Liver (tissue), 9 donors: Measurements from ENCODE around the gene NAP1L1. TPM values are rescaled to one million over a fixed set of nuclear protein-coding genes. Genes with fewer than 3 reads are reported as not detected.

Experiments used
- DNase-seq: peaks from one replicate; pipeline ENCODE4 v3.0.0-alpha.2; 2017; ENCODE audit warnings: low spot score
- H3K27ac ChIP-seq, 2 donors: one replicate each; pipeline ENCODE4 v1.7.0; 2013; ENCODE audit warnings: inconsistent platforms in 2 of 2, low read length in 2 of 2, control low read depth in 1 of 2, low read depth in 1 of 2, mild to moderate bottlenecking in 1 of 2
- H3K27me3 ChIP-seq, 4 donors: one replicate each; pipeline versions ENCODE4 v1.6.1 to v1.7.0; 2013; ENCODE audit warnings: low read length in 3 of 4, inconsistent platforms in 1 of 4, mild to moderate bottlenecking in 1 of 4, moderate library complexity in 1 of 4; ENCODE audit not compliant: control insufficient read depth in 4 of 4, insufficient read depth in 4 of 4
- H3K36me3 ChIP-seq, 4 donors: one replicate each; pipeline versions ENCODE4 v1.6.1 to v1.7.0; 2013; ENCODE audit warnings: low read length in 3 of 4, mild to moderate bottlenecking in 3 of 4, low read depth in 1 of 4, moderate library complexity in 1 of 4; ENCODE audit not compliant: control insufficient read depth in 4 of 4, insufficient read depth in 3 of 4
- H3K4me1 ChIP-seq, 4 donors: one replicate each; pipeline versions ENCODE4 v1.6.1 to v1.7.0; 2013; ENCODE audit warnings: low read length in 3 of 4, mild to moderate bottlenecking in 3 of 4, moderate library complexity in 1 of 4; ENCODE audit not compliant: control insufficient read depth in 4 of 4, insufficient read depth in 4 of 4
- H3K4me3 ChIP-seq, 3 donors: one replicate each; pipeline versions ENCODE4 v1.6.1 to v1.7.0; 2013; ENCODE audit warnings: low read length in 3 of 3, control low read depth in 1 of 3, low read depth in 1 of 3, mild to moderate bottlenecking in 1 of 3
- H3K9ac ChIP-seq, 2 donors: one replicate each; pipeline ENCODE4 v1.7.0; 2013; ENCODE audit warnings: low read length in 2 of 2, mild to moderate bottlenecking in 2 of 2, moderate library complexity in 2 of 2, control low read depth in 1 of 2, low read depth in 1 of 2
- H3K9me3 ChIP-seq, 4 donors: one replicate each; pipeline versions ENCODE4 v1.6.1 to v1.7.0; 2013; ENCODE audit warnings: low read length in 3 of 4; ENCODE audit not compliant: control insufficient read depth in 4 of 4
- FOXA2 ChIP-seq: IDR thresholded peaks from 2 replicates; pipeline ENCODE4 v1.6.1; 2016; ENCODE audit warnings: antibody characterized with exemption
- GABPA ChIP-seq, 2 donors: IDR thresholded peaks in 1 of 2; conservative IDR thresholded peaks in 1 of 2; 2 replicates each; pipeline ENCODE4 v1.6.1; 2016; ENCODE audit warnings: antibody characterized with exemption in 2 of 2, mild to moderate bottlenecking in 1 of 2, moderate library complexity in 1 of 2
- HNF4A ChIP-seq, 2 donors: conservative IDR thresholded peaks; 2 replicates each; pipeline ENCODE4 v1.6.1; 2016; ENCODE audit warnings: antibody characterized with exemption in 2 of 2, mild to moderate bottlenecking in 2 of 2
- HNF4G ChIP-seq: IDR thresholded peaks from 2 replicates; pipeline ENCODE4 v1.6.1; 2016; ENCODE audit warnings: antibody characterized with exemption
- JUND ChIP-seq, 2 donors: IDR thresholded peaks; 2 replicates each; pipeline ENCODE4 v1.6.1; 2016; ENCODE audit warnings: antibody characterized with exemption in 2 of 2
- NR2F2 ChIP-seq: IDR thresholded peaks from 2 replicates; pipeline ENCODE4 v1.6.1; 2016; ENCODE audit warnings: antibody characterized with exemption
- SP1 ChIP-seq: IDR thresholded peaks from 2 replicates; pipeline ENCODE4 v1.6.1; 2018; ENCODE audit warnings: antibody characterized with exemption, mild to moderate bottlenecking
- TAF1 ChIP-seq: conservative IDR thresholded peaks from 2 replicates; pipeline ENCODE4 v1.6.1; 2016; ENCODE audit warnings: antibody characterized with exemption, mild to moderate bottlenecking
- YY1 ChIP-seq: IDR thresholded peaks from 2 replicates; pipeline ENCODE4 v1.6.1; 2016; ENCODE audit warnings: antibody characterized with exemption, mild to moderate bottlenecking
- WGBS: extraction: QIAGEN DNeasy Blood & Tissue Kit; methylation state at CpG from one replicate; pipeline ENCODE4 v1.1.7; 2013; 5-methylcytosine and 5-hydroxymethylcytosine counted together
- polyA plus RNA-seq, 2 donors: library from polyadenylated mRNA; stranded (reverse) in 1 of 2; unstranded in 1 of 2; fragments of 200-250 nt in 1 of 2; fragments of >200 nt in 1 of 2; fragmentation: Nextera tagmentation in 1 of 2; extraction: Ambion mirVana in 1 of 2; gene quantifications; one replicate each; pipeline versions ENCODE4 v1.2.1 to v1.2.3, GENCODE V29; 2013 to 2015
- total RNA-seq, 2 donors: library from RNA; depleted of rRNA; stranded (reverse); fragments of >200 nt; gene quantifications; one replicate each; pipeline ENCODE4 v1.2.3, GENCODE V29; 2014
- TF ChIP-seq, protein P1 (sequence below): IDR thresholded peaks from 2 replicates; pipeline ENCODE4 v1.6.1; 2016; ENCODE audit warnings: antibody characterized with exemption
- TF ChIP-seq, protein P2 (sequence below): IDR thresholded peaks from 2 replicates; pipeline ENCODE4 v1.6.1; 2016; ENCODE audit warnings: antibody characterized with exemption
- TF ChIP-seq, protein P3 (sequence below): IDR thresholded peaks from 2 replicates; pipeline ENCODE4 v1.6.1; 2016; ENCODE audit warnings: antibody characterized with exemption, mild to moderate bottlenecking
- TF ChIP-seq, protein P4 (sequence below): fragments of 150-350 bp; IDR thresholded peaks from 2 replicates; pipeline ENCODE4 v1.5.1; 2017; ENCODE audit warnings: improper control_type of control experiment, low read depth, low read length; ENCODE audit not compliant: missing input control
- TF ChIP-seq, protein P5 (sequence below): IDR thresholded peaks from 2 replicates; pipeline ENCODE4 v1.6.1; 2016; ENCODE audit warnings: antibody characterized with exemption
- donor health status: healthy.
- donor health status: healthy.
- donor health status: healthy.
- donor health status: healthy.
- donor health status: healthy.

NAP1L1 gene
- total and polyA plus RNA-seq, 4 donors = 36.6 to 74.7 (median 42.4) TPM

DNA sequence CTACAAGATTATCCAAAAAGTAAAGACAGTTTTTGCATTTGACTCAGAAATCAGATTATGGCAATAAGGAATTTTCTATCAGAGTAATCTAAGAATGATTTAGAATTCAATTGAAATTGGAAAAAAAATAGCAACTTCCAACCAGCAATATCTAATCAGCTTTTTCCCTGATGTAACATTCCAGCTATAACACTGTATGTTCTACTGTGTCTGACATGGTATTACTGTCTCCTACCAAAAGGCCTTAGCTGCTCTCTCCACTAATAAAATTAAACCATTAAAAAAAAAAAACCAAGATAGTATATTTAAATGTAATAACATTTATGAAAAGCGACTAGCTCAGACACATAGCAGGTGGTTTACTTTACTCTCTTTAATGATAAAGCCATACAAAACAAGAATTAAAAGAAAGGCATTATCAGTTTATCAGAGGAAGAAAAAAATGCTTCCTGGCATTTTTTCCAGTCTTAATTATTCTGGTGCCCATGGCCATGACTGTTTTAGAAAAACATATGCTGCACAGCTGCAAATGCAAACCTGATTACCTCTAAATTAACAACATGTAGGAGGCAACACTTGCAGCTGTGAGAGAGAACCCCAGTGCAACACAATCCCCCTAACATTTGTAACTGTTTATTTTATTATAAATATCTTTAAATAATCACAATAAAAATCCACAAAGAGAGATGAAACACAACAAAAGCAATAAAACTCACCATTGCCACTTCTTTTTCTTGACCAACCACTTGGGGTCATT is 81.7 kb downstream of the NAP1L1 start:
- Histone ChIP-seq H3K36me3 (no peaks in the 10 kb centered on the region), H3K27ac (no peak overlapping the region), H3K27me3 (no peaks in the 10 kb centered on the region), H3K9ac (no peak overlapping the region), H3K9me3 (peaks cover 0 to 2% (median 0%) of the 10 kb centered on the region in 4 donors), H3K4me3 (no peak overlapping the region), H3K4me1 (no peaks in the 10 kb centered on the region)
- DNase-seq = no peak
- TF ChIP-seq, protein P1, sequence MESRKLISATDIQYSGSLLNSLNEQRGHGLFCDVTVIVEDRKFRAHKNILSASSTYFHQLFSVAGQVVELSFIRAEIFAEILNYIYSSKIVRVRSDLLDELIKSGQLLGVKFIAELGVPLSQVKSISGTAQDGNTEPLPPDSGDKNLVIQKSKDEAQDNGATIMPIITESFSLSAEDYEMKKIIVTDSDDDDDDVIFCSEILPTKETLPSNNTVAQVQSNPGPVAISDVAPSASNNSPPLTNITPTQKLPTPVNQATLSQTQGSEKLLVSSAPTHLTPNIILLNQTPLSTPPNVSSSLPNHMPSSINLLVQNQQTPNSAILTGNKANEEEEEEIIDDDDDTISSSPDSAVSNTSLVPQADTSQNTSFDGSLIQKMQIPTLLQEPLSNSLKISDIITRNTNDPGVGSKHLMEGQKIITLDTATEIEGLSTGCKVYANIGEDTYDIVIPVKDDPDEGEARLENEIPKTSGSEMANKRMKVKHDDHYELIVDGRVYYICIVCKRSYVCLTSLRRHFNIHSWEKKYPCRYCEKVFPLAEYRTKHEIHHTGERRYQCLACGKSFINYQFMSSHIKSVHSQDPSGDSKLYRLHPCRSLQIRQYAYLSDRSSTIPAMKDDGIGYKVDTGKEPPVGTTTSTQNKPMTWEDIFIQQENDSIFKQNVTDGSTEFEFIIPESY = no peak
- TF ChIP-seq GABPA (IDR thresholded peaks at IDR 0.05 in 1 of 2, conservative IDR thresholded peaks at IDR 0.05 in 1 of 2) (no peak), TAF1 (no peak), NR2F2 (no peak), FOXA2 (no peak), JUND (IDR thresholded peaks at IDR 0.05) (no peak), YY1 (no peak), HNF4A (conservative IDR thresholded peaks at IDR 0.05) (no peak)
- TF ChIP-seq, protein P2, sequence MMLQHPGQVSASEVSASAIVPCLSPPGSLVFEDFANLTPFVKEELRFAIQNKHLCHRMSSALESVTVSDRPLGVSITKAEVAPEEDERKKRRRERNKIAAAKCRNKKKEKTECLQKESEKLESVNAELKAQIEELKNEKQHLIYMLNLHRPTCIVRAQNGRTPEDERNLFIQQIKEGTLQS = no peak
- TF ChIP-seq, protein P3, sequence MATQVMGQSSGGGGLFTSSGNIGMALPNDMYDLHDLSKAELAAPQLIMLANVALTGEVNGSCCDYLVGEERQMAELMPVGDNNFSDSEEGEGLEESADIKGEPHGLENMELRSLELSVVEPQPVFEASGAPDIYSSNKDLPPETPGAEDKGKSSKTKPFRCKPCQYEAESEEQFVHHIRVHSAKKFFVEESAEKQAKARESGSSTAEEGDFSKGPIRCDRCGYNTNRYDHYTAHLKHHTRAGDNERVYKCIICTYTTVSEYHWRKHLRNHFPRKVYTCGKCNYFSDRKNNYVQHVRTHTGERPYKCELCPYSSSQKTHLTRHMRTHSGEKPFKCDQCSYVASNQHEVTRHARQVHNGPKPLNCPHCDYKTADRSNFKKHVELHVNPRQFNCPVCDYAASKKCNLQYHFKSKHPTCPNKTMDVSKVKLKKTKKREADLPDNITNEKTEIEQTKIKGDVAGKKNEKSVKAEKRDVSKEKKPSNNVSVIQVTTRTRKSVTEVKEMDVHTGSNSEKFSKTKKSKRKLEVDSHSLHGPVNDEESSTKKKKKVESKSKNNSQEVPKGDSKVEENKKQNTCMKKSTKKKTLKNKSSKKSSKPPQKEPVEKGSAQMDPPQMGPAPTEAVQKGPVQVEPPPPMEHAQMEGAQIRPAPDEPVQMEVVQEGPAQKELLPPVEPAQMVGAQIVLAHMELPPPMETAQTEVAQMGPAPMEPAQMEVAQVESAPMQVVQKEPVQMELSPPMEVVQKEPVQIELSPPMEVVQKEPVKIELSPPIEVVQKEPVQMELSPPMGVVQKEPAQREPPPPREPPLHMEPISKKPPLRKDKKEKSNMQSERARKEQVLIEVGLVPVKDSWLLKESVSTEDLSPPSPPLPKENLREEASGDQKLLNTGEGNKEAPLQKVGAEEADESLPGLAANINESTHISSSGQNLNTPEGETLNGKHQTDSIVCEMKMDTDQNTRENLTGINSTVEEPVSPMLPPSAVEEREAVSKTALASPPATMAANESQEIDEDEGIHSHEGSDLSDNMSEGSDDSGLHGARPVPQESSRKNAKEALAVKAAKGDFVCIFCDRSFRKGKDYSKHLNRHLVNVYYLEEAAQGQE = no peak
- TF ChIP-seq, protein P4, sequence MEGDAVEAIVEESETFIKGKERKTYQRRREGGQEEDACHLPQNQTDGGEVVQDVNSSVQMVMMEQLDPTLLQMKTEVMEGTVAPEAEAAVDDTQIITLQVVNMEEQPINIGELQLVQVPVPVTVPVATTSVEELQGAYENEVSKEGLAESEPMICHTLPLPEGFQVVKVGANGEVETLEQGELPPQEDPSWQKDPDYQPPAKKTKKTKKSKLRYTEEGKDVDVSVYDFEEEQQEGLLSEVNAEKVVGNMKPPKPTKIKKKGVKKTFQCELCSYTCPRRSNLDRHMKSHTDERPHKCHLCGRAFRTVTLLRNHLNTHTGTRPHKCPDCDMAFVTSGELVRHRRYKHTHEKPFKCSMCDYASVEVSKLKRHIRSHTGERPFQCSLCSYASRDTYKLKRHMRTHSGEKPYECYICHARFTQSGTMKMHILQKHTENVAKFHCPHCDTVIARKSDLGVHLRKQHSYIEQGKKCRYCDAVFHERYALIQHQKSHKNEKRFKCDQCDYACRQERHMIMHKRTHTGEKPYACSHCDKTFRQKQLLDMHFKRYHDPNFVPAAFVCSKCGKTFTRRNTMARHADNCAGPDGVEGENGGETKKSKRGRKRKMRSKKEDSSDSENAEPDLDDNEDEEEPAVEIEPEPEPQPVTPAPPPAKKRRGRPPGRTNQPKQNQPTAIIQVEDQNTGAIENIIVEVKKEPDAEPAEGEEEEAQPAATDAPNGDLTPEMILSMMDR = no peak
- TF ChIP-seq, protein P5, sequence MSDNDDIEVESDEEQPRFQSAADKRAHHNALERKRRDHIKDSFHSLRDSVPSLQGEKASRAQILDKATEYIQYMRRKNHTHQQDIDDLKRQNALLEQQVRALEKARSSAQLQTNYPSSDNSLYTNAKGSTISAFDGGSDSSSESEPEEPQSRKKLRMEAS = no peak
- 94% methylated on average over 1 of the region's 1 CpG for WGBS

DNA sequence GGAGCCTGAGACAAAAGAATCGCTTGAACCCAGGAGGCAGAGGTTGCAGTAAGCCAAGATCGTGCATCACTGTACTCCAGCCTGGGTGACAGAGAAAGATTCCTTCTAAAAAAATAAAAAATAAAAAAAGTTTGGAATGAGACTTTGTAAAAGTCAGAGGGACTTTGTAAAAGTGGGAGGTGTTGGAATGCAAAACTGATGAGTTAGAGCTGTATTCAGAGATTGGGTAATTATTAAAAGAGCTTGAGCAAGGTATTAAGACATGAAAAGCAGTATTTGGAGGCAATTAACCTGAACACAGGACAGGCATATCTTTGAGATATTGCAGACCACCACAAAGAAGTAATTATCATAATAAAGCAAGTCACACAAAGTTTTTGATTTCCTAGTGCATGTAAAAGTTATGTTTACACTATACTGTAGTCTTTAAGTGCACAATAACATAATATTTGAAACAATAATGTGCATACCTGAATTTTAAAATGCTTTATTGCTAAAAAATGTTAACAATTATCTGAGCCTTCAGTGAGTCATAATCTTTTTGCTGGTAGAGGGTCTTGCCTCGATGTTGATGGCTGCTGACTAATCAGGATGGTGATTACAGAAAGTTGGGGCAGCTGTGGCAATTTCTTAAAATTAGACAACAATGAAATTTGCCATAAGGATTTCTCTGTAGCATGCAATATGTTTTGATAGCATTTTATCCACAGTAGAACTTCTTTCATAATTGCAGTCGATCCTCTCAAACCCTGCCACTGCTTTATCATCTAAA is 86.0 kb downstream of the NAP1L1 start:
- DNase-seq = no peak
- H3K36me3 ChIP-seq = no peaks in the 10 kb centered on the region
- H3K27me3 ChIP-seq = no peaks in the 10 kb centered on the region
- TF ChIP-seq NR2F2 (no peak), YY1 (no peak), HNF4G (no peak), FOXA2 (no peak), TAF1 (no peak), SP1 (no peak)
- 90% methylated on average over 4 of the region's 4 CpGs for WGBS
- no peak overlapping the region for H3K9ac ChIP-seq
- no peak overlapping the region for H3K4me3 ChIP-seq
- H3K9me3 ChIP-seq = no peaks in the 10 kb centered on the region
- H3K27ac ChIP-seq = no peak overlapping the region
- H3K4me1 ChIP-seq = peaks cover 0 to 1% (median 0%) of the 10 kb centered on the region in 4 donors
